Activated CD4-positive, alpha-beta memory T cell treated with anti-CD3 and anti-CD28 coated beads for 36 hours (primary cell): ENCODE measurements around the gene VPS36. TPM values are rescaled to one million over a fixed set of nuclear protein-coding genes. Genes with fewer than 3 reads are reported as not detected.
"Not testable (repeated sequence)": the region's sequence is repeated elsewhere in the genome, so short reads cannot be mapped to it uniquely, and the experiment has no call there.

Experiments used
- CTCF ChIA-PET: fragments of 350-600 bp; sonication (Branson Sonifier 250); formaldehyde crosslinking; loops from one replicate; lab custom pipeline; 2021; ENCODE audit warnings: antibody characterized with exemption, inconsistent platforms; lab: Charles Lee
- POLR2A ChIA-PET: fragments of 350-600 bp; sonication (Branson Sonifier 250); formaldehyde crosslinking; loops from one replicate; lab custom pipeline; 2021; ENCODE audit warnings: antibody characterized with exemption; lab: Charles Lee
- DNase-seq: peaks from one replicate; pipeline ENCODE4 v3.0.0-alpha.2; 2020
- H3K27ac Mint-ChIP-seq: one replicate; pipeline ENCODE4 v1.8.0; 2021; ENCODE audit warnings: mixed read lengths
- H3K27me3 Mint-ChIP-seq: one replicate; pipeline ENCODE4 v1.8.0; 2021; ENCODE audit warnings: mixed read lengths
- H3K36me3 Mint-ChIP-seq: one replicate; pipeline ENCODE4 v1.8.0; 2021; ENCODE audit warnings: mixed read lengths
- H3K4me1 Mint-ChIP-seq: one replicate; pipeline ENCODE4 v1.8.0; 2021; ENCODE audit warnings: low read depth, mixed read lengths
- H3K4me3 Mint-ChIP-seq: one replicate; pipeline ENCODE4 v1.8.0; 2021; ENCODE audit warnings: mild to moderate bottlenecking, mixed read lengths
- H3K9me3 Mint-ChIP-seq: one replicate; pipeline ENCODE4 v1.8.0; 2021; ENCODE audit warnings: mixed read lengths
- intact Hi-C: fragments of 100-400 bp; cut with micrococcal nuclease; formaldehyde crosslinking; loops from one replicate; pipeline ENCODE4 v1.15.1; 2023
- total RNA-seq, 2 experiments: library from RNA; stranded (reverse); gene quantifications; one replicate each; pipeline ENCODE4 v1.2.3, GENCODE V29; 2021

VPS36 gene
- total RNA-seq, 2 experiments from 2014 or later, result 24.7 to 26.6 TPM

DNA sequence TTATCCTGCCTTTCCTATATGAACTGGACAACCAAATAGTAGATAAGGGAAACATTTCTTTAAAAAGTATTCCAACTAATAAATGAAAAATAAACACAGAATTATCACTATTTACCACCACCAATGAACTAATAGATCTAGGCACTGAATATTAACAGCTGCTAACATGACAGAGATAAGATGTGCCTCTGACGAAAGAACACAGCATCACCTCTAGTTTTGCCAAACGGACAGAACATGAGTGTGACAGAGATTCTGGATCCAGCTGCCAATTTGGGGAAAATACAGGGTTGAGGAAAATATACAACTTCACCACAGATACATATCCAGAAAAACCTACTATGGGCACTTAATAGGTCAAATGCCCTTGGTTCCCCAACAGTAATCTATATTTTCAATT, 18.0 kb downstream of the VPS36 start:
- H3K36me3 Mint-ChIP-seq, result peaks cover 42% of the 10 kb centered on the region

DNA sequence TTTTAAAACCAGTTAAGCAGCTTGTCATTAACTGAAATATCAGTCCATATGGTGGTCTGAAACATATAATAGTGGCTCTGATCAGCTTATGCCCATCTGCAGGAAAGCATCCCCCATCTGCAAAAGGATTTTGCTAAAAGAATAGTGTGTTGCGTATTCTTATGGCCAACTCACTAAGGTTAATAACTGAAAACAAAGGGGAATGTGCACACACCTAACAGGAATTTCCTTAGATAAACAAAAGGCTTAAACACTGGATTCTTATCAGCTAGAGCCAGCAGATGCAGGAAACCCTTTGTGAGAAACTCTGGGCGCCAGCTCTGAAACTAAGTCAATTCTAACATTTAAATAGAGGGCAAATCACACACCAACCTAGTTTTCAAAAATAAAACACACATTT, 22.1 kb downstream of the VPS36 start:
- peaks cover 42% of the 10 kb centered on the region for H3K36me3 Mint-ChIP-seq
- DNase-seq, result no peak
- ChIA-PET CTCF (interaction anchor here (1.0 kb wide), 1 partner anchor 14 kb away, joined by 5 read pairs; no protein-coding TSS in a partner anchor), POLR2A (no interaction called here)
- no peaks in the 10 kb centered on the region for H3K4me1 Mint-ChIP-seq
- intact Hi-C loops, result no loop called here
- H3K4me3 Mint-ChIP-seq, result no peak overlapping the region
- no peak overlapping the region for H3K27ac Mint-ChIP-seq
- no peaks in the 10 kb centered on the region for H3K9me3 Mint-ChIP-seq
- no peaks in the 10 kb centered on the region for H3K27me3 Mint-ChIP-seq

More for the DNA sequence above, 18.0 kb downstream of the VPS36 start:
- Mint-ChIP-seq H3K27me3 (no peaks in the 10 kb centered on the region), H3K4me3 (no peak overlapping the region), H3K27ac (no peak overlapping the region), H3K4me1 (peaks cover 2% of the 10 kb centered on the region), H3K9me3 (no peaks in the 10 kb centered on the region)
- ChIA-PET POLR2A (no interaction called here), CTCF (interaction anchor here (1.0 to 1.3 kb wide), 2 partner anchors 18 to 29 kb away, joined by 3 read pairs; partner anchors contain the start of gene VPS36)
- no peak for DNase-seq
- intact Hi-C loops, result no loop called here

DNA sequence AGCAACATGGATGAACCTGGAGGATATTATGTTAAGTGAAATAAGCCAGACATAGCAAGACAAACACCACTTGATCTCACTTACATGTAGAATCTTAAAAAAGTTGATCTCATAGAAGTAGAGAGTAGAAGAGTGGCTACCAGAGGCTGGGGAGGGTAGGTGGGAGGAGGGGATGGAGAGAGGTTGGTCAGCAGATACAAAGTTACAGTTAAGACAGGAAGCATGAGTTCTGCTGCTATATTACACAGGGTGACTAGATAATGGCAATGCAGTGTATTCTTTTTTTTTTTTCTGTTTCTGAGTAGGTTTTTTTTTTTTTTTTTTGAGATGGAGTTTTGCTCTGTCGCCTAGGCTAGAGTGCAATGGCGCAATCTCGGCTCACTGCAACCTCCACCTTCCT, 29.2 kb downstream of the VPS36 start:
- H3K27me3 Mint-ChIP-seq, result no peaks in the 10 kb centered on the region

DNA sequence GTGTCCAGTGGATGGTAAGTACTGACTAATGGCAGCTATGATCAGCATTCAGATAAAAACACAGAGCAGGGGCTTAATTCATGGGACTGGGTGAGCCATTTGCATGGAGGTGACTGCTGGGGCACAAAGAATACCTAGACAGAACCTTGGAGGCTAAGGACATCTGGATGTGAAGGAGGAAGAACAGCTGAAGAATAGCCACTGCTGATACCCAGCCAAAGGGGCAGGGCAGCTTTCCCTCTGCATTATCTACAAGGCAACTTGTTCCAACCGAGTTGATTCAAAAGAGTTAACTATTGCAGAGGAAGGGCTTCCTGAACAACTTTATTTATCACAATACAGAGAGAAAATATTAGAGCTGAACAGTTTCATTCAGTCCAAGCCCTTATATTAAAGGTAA, 31.4 kb downstream of the VPS36 start:
- no peak overlapping the region for H3K27ac Mint-ChIP-seq
- intact Hi-C loops, result no loop called here
- H3K4me1 Mint-ChIP-seq, result no peaks in the 10 kb centered on the region
- no peaks in the 10 kb centered on the region for H3K9me3 Mint-ChIP-seq
- H3K27me3 Mint-ChIP-seq, result no peaks in the 10 kb centered on the region
- H3K36me3 Mint-ChIP-seq, result peaks cover 39% of the 10 kb centered on the region
- POLR2A ChIA-PET, result no interaction called here
- no peak overlapping the region for H3K4me3 Mint-ChIP-seq
- no peak for DNase-seq
- CTCF ChIA-PET, result interaction anchor here (1.7 kb wide), 1 partner anchor 31 kb away, joined by 8 read pairs; the partner anchor contains the start of gene VPS36

More for the DNA sequence above, 29.2 kb downstream of the VPS36 start:
- ChIA-PET CTCF (no interaction called here), POLR2A (no interaction called here)
- Mint-ChIP-seq H3K4me3 (no peak overlapping the region), H3K9me3 (no peaks in the 10 kb centered on the region), H3K4me1 (no peaks in the 10 kb centered on the region), H3K36me3 (peaks cover 35% of the 10 kb centered on the region), H3K27ac (no peak overlapping the region)
- intact Hi-C loops, result no loop called here
- no peak for DNase-seq

DNA sequence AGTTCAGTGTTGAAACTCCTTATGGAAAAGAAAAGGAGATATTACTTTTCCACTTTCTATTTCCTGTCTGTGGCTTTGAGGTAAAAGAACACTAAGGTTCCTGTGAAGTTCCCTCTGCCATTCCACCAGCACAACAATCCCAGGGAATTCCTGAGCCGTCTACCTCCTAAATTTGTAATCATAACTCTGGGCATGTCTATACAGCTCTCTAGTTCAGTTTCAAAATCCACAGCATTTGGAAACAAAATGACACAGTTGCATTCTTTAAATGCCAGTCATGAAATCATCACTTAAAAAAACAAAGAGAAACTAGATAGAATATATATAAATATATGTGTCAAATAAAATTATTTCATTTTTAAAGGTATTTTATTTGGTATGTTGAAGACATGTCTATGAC, 35.5 kb downstream of the VPS36 start:
- Mint-ChIP-seq H3K27me3 (no peaks in the 10 kb centered on the region), H3K36me3 (peaks cover 35% of the 10 kb centered on the region), H3K9me3 (no peaks in the 10 kb centered on the region), H3K4me1 (peaks cover 2% of the 10 kb centered on the region), H3K4me3 (no peak overlapping the region), H3K27ac (no peak overlapping the region)
- intact Hi-C loops, result no loop called here
- ChIA-PET CTCF (interaction anchor here (1.1 kb wide), 1 partner anchor 16 kb away, joined by 4 read pairs; no protein-coding TSS in a partner anchor), POLR2A (no interaction called here)
- no peak for DNase-seq

DNA sequence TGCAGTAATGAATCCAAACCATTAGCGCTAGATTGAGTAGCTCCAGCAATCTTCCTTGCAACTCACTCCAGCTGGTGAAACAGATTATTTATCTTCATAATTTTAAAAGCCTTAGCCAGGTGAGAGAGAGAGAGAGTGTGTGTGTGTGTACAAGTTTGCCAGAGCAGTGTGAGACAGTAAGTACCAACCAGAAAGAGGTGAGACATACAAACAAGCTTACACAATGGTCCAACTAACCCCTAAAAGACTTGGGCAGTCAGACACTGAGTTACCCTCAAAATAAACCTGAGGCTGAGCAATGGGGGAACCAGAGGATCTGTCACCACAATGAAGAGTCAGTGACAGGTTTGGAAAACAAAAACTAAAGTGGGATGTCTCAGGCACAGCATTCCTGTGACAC, 36.4 kb downstream of the VPS36 start:
- peaks cover 31% of the 10 kb centered on the region for H3K36me3 Mint-ChIP-seq
- no peak overlapping the region for H3K4me3 Mint-ChIP-seq
- no peak for DNase-seq
- ChIA-PET POLR2A (no interaction called here), CTCF (no interaction called here)
- H3K9me3 Mint-ChIP-seq, result no peaks in the 10 kb centered on the region
- H3K27ac Mint-ChIP-seq, result no peak overlapping the region
- intact Hi-C loops, result no loop called here
- H3K27me3 Mint-ChIP-seq, result no peaks in the 10 kb centered on the region
- peaks cover 2% of the 10 kb centered on the region for H3K4me1 Mint-ChIP-seq

DNA sequence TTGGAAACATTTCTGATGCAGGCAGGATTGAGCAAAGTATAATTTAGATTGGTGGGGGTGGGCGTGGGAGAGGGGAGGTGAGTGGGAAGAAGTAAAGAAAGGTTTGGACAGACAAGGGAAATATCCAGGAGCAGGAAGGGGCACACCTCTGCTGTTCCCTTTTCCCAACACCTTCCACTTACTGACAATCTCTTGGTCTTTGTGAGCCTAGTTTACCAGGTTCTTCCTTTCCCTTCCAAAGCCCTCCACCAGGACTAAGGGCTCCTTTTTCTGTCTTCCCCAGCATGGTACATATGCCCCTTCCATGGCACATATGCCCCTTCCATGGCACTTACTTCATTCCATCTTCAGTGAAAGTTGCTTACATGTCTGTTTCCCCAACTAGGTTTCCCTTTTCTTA, 38.3 kb downstream of the VPS36 start:
- POLR2A ChIA-PET, result no interaction called here
- peaks cover 30% of the 10 kb centered on the region for H3K36me3 Mint-ChIP-seq
- CTCF ChIA-PET, result no interaction called here
- peaks cover 2% of the 10 kb centered on the region for H3K4me1 Mint-ChIP-seq
- H3K27me3 Mint-ChIP-seq, result no peaks in the 10 kb centered on the region
- H3K27ac Mint-ChIP-seq, result peak overlapping the region; percentile 20
- no peak overlapping the region for H3K4me3 Mint-ChIP-seq
- no peak for DNase-seq
- H3K9me3 Mint-ChIP-seq, result no peaks in the 10 kb centered on the region
- intact Hi-C loops, result no loop called here

DNA sequence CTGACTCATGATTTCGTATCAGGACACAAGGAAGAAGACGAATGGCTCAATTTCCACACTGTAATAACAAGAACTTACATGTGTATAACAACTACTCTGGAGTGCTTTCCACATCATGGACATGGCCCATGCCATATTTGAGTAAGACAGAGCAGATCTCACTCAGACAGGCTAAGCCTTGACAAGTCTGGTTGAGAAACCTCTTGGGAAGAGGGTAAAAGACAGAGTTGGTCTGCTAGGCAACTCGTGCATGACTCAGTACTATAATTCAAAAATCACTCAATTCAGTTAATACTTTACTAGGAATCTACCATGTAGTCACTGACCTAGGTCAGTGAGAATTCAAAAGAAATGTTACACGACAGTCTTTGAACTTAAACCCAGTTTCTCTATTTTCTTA, 38.8 kb downstream of the VPS36 start:
- Mint-ChIP-seq H3K36me3 (peaks cover 29% of the 10 kb centered on the region), H3K27ac (peak overlapping the region; percentile 20)
- CTCF ChIA-PET, result no interaction called here

DNA sequence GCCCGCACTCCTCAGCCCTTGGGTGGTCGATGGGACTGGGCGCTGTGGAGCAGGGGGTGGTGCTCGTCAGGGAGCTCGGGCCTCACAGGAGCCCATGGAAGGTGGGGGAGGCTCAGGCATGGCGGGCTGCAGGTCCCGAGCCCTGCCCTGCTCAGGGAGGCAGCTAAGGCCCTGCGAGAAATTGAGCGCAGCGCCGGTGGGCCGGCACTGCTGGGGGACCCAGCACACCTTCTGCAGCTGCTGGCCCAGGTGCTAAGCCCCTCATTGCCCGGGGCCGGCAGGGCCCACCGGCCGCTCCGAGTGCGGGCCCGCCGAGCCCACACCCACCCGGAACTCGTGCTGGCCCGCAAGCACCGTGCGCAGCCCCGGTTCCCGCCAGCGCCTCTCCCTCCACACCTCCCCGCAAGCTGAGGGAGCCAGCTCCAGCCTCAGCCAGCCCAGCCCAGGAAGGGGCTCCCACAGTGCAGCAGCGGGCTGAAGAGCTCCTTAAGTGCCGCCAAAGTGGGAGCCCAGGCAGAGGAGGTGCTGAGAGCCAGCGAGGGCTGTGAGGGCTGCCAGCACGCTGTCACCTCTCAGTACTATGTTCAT, 42.3 kb downstream of the VPS36 start:
- H3K9me3 Mint-ChIP-seq, POLR2A ChIA-PET: not testable (repeated sequence)

More for the DNA sequence above, 38.8 kb downstream of the VPS36 start:
- intact Hi-C loops, result loop anchor here (1.0 kb wide), 1 partner anchor 37 kb away; no protein-coding TSS in a partner anchor
- Mint-ChIP-seq H3K9me3 (no peaks in the 10 kb centered on the region), H3K27me3 (no peaks in the 10 kb centered on the region), H3K4me3 (no peak overlapping the region), H3K4me1 (peaks cover 2% of the 10 kb centered on the region)
- POLR2A ChIA-PET, result no interaction called here
- peak; percentile 35 for DNase-seq

DNA sequence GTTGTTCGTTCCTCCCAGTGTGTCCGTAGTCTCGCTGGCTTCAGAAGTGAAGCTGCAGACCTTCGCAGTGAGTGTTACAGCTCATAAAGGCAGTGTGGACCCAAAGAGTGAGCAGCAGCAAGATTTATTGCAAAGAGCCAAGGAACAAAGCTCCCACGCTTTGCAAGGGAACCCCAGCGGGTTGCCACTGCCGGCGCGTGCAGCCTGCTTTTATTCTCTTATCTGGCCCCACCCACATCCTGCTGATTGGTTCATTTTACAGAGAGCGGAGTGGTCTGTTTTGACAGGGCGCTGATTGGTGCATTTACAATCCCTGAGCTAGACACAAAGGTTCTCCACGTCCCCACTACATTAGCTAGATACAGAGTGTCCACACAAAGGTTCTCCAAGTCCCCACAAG, 43.0 kb downstream of the VPS36 start:
- Mint-ChIP-seq H3K36me3 (peaks cover 14% of the 10 kb centered on the region), H3K4me1 (peaks cover 16% of the 10 kb centered on the region), H3K27me3 (peaks cover 18% of the 10 kb centered on the region)
- CTCF ChIA-PET, H3K27ac Mint-ChIP-seq, POLR2A ChIA-PET, intact Hi-C loops, DNase-seq, H3K4me3 Mint-ChIP-seq, H3K9me3 Mint-ChIP-seq: not testable (repeated sequence)

More for the DNA sequence above, 42.3 kb downstream of the VPS36 start:
- H3K4me3 Mint-ChIP-seq, intact Hi-C loops, H3K27ac Mint-ChIP-seq, CTCF ChIA-PET, DNase-seq: not testable (repeated sequence)
- Mint-ChIP-seq H3K4me1 (peaks cover 16% of the 10 kb centered on the region), H3K36me3 (peaks cover 14% of the 10 kb centered on the region), H3K27me3 (peaks cover 11% of the 10 kb centered on the region)

DNA sequence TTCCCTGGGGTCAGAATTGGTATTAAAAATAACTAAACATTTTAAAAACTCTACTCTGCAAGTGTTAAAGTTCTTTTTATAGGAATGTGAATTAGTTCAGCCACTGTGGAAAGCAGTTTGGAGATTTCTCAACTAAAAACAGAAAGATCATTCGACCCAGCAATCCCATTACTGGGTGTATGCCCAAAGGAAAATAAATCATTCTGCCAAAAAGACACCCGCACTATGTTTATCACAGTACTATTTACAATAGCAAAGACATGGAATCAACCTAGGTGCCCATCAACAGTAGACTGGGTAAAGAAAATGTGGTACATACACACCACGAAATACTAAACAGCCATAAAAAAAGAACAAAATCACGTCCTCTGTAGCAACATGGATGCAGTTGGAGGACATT, 43.8 kb downstream of the VPS36 start:
- ChIA-PET POLR2A (no interaction called here), CTCF (no interaction called here)
- peaks cover 14% of the 10 kb centered on the region for H3K4me1 Mint-ChIP-seq
- no peak overlapping the region for H3K4me3 Mint-ChIP-seq
- DNase-seq, result no peak
- H3K9me3 Mint-ChIP-seq, result no peaks in the 10 kb centered on the region
- intact Hi-C loops, result no loop called here
- H3K36me3 Mint-ChIP-seq, result peaks cover 14% of the 10 kb centered on the region
- peaks cover 22% of the 10 kb centered on the region for H3K27me3 Mint-ChIP-seq
- no peak overlapping the region for H3K27ac Mint-ChIP-seq

DNA sequence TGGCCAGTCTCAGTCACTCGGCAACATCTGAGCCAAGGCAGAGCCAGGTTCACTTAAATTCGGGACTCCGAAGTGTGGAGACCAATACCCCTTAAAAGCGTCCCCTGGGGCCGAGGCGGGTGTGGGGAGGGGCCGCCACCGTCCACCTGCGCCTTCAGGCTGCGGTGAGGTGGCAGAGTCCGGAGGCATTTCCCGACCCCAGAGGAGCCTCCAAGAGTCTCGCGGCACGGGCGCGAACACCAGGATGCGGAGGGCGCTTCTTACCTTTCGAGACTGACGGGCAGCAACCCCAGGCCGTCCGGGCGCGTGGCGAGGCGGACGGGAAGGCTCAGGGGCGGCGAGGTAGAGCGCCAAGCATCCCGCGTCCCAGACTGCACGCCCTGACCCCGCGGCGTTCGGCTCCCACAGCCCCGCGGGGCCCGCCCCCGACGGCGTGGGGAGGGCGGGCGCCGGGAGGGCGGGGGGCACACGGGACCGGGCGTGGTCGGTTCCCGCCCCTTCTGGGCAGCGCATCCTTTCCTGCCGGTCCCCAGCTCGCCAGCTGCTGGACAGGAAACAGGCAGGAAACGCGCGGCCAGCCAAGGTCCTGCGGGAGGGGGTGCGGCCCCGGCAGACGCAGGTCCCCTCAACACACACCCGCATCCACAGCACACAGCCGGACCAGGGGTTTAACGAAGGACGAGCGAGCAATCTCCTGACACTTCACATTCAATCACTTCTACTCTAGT, 44.5 kb downstream of the VPS36 start, which contains the start of gene THSD1:
Gene THSD1, minus strand, starts transcription at position 406 of the 728 bp plus-strand sequence. CDS start 3,572 bp downstream, outside the sequence.
- H3K27me3 Mint-ChIP-seq, result peaks cover 23% of the 10 kb centered on the region
- H3K4me3 Mint-ChIP-seq, result peak within 1 kb of the TSS; percentile 59
- H3K4me1 Mint-ChIP-seq, result peaks cover 14% of the 10 kb centered on the region
- DNase-seq, result peak; percentile 25
- ChIA-PET CTCF (interaction anchor here (1.2 to 1.6 kb wide), 2 partner anchors 44 to 45 kb away, joined by 4 to 8 read pairs; no protein-coding TSS in a partner anchor), POLR2A (interaction anchor here (0.9 kb wide), 1 partner anchor 44 kb away, joined by 3 read pairs; no protein-coding TSS in a partner anchor)
- no peak within 1 kb of the TSS for H3K27ac Mint-ChIP-seq
- no peaks in the 10 kb centered on the region for H3K9me3 Mint-ChIP-seq
- peaks cover 12% of the 10 kb centered on the region for H3K36me3 Mint-ChIP-seq
- intact Hi-C loops, result no loop called here
